Stimulated activated CD8-positive, alpha-beta memory T cell treated with anti-CD3 and anti-CD28 coated beads, Interleukin-4, amount 100 ng/mL, for 4 hours (primary cell): ENCODE data around the gene ZGRF1.
"Not testable (repeated sequence)": the region's sequence is repeated elsewhere in the genome, so short reads cannot be mapped to it uniquely, and the experiment has no call there.

Source experiments
- DNase-seq, 2 donors: peaks; one replicate each; pipeline ENCODE4 v3.0.0-alpha.2; 2020; ENCODE audit warnings: low read depth in 2 of 2, low spot score in 1 of 2

The ZGRF1 gene

DNA sequence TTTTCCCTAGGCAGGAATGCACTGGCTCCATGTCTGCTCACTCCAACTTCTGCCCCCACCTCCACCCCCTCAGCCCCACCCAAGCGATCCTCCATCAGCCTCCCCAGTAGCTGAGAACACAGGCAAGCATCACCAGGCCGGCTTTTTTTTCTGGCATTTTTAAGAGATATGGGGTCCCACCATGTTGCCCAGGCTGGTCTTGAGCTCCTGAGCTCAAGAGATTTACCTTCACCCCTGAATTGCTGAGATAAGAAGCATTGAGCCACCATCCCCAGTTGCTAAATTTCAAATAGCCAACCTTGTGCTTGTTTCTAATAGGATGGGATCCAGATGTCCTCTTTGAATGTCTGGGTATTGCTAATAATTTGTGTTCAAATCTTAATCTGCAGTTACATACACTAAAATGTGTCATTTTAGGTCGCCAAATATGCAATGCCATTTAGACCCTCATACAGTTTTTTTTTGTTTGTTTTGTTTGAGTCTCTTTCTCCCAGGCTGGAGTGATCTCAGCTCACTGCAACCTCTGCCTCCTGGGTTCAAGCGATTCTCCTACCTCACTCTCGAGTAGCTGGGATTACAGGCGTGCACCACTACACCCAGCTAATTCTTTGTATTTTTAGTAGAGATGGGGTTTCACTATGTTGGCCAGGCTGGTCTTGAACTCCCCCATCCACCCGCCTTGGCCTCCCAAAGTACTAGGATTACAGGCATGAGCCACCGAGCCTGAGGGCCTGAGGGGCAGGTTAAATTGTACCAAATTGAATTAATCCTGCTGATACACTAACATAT lies 9.0 kb upstream of the ZGRF1 start:
- no peak for DNase-seq

DNA sequence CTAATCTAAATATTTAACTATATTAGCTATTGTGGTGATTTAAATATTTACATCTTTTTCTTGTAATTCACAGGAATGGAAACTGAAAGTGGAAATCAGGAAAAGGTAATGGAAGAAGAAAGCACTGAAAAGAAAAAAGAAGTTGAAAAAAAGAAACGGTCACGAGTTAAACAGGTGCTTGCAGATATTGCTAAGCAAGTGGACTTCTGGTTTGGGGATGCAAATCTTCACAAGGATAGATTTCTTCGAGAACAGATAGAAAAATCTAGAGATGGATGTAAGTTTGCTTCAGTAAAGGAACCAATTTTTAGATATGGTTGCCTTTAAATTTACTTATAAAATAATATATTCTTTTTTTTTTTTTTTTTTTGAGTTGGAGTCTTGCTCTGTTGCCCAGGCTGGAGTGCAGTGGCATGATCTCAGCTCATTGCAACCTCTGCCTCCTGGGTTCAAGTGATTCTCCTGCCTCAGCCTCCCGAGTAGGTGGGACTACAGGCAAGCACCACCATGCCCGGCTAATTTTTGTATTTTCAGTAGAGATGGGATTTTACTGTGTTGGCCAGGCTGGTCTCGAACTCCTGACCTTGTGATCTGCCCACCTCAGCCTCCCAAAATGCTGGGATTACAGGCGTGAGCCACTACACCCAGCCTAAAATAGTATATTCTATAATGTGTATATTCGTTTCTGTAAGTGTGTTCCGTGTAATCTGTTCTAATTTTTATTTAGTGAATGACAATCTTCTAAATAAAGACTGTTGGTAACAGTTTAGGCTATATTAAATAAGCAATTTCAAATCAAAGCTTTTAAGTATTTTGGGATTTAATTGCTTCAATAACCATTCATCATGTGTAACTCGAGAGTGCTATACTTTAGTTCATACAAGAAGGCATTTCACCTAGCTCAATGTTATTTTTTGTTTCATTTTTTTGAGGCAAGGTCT lies 8.2 kb upstream of the ZGRF1 start:
- DNase-seq = not testable (repeated sequence)

DNA sequence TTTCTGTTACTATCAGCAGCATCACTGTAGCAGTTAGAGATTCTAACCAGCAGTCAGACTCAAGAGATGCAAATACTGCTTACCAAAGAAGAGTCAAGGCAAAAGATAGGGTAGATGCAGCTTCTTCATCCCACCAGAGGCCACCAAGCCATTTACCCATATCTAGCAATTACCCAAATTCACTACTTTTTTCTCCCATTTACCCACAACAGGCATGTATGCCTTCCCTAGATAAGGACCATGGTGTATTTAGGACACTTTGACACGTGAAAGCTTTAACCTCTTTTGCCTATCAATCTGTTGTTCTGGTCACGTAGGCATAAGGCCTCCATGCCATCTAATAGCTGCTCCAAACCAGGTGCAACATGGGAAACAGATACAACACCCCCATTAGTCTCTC lies 5.8 kb upstream of the ZGRF1 start:
- DNase-seq = no peak

DNA sequence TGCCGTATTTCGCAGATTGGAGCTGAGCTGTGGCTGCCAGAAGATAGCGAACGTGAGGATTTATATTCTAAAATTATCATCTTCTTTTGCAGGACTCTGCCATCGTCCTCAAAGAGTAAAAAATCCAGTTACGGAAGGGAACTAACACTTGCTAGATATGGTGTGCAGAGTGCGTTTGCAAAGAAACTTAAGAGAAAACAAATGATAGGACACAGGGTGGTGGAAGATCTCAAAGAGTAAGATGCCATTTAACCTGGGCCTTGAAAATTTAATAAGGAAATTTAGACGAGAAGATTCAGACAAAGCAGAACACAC lies 800 bp upstream of the ZGRF1 start:
- DNase-seq = no peak

DNA sequence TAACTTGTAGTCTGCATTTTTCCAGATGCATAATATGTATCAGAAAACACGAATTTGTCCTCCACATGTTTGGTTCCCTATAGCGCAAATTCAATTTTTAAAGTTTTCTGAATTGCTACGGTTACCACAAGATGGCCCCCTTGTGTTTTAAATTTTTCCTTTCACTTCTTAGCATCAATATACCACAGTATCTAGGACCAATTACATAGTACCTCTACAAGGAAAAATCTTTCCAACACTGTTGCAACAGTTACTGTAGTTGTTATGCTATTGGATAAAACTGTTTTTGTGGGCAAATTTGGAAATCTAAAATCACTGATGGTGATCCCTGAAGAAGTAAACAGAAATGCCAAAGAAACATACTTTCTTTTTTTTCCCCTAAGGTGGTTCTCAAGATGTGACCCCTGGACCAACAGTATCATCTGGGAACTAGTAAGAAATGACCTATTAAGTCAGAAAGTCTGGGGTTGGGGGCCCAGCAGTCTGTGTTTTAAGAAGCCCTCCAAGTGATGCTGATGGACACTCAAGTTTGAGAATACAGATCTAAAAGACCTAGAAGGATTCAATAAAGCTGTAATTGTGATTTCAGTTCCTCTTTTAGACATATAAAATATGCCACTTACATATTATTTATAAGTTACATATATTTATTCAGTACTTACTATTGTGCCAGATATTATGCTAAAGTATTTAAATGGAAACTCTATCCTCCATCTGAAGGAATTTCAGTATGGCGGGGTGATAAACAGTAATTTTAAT lies 3.1 kb downstream of the ZGRF1 start:
- DNase-seq = no peak

DNA sequence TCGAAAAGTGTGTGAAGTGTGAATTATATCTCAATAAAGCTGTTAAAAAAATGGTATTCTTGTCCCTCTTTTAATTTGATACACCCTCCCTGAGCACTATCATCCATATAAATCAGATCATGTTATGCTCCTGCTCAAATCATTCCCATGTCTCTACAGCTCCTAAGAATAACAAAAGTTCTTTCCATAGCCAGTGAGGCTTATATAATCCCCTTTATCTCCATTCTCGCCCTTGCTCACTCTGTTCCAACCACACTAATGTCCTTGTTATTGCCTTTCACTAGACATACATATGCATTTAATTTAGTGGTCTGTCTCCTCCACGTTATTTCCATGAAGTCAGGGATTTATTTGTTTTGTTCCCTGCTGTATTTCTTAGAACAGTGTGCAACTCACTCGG lies 10.5 kb downstream of the ZGRF1 start:
- DNase-seq = no peak

DNA sequence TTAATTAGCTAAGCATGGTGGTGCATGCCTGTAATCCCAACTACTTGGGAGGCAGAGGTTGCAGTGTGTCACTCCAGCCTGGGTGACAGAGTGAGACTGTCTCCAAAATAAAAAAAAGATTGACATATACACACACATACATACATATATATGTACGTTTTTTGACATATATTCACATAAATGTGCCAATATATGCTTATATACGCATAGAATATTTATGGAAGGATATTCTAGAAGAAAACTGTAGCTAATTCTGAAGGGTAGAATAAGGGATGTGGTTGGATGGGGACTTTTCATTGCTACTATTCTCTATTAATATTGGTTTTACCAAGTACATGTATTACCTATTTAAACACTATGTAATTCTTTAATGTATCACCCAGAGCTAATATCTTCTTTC lies 19.7 kb downstream of the ZGRF1 start:
- no peak for DNase-seq

DNA sequence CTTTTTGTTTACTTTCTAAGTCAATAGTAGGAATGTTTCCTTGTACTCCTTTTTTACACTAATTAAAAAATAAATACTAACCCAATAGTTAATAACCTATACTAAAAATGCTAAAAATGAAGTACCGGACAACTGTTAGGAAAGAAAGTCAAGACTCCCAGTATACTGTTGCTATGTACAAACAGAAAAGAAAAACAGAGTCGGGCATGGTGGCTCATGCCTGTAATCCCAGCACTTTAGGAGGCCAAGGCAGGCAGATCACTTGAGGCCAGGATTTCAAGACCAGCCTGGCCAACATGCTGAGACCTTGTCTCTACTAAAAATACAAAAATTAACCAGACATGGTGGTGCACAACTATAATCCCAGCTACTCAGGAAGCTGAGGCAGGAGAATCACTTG lies 23.9 kb downstream of the ZGRF1 start:
- DNase-seq = not testable (repeated sequence)

DNA sequence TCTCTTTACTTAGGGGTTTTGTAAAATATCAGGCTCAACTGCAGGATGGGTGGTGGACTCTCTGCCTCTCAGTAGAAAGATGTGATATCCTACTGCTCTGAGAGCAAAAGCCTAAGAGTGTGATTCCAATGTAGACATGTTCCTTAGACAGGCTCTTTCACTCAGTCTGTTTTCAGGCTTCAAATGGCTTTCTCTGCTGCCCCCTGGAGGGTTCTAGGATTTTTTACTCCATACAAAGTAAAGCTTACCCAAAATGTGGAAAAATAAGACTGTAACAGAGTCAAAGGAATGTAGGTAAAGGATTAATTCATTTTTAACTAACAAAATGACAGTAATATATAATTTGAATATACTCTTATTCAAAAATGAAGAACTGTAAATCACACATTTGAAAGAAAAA lies 32.1 kb downstream of the ZGRF1 start:
- DNase-seq = no peak

DNA sequence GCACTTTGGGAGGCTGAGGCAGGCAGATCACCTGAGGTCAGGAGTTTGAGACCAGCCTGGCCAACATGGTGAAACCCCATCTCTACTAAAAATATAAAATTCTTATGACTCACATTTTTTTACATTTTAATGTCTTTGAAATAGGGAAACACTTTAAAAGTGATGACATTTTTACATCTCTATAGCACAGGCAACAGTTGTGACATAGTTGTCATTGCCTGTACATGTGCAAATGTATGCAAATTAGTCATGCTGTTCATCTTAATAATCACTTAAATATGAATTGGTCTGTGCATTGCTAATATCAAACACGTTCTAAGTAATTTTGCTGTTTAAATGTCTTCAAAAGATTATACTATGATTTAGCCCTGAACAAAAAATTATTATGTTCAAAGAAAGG lies 41.7 kb downstream of the ZGRF1 start:
- DNase-seq = no peak

DNA sequence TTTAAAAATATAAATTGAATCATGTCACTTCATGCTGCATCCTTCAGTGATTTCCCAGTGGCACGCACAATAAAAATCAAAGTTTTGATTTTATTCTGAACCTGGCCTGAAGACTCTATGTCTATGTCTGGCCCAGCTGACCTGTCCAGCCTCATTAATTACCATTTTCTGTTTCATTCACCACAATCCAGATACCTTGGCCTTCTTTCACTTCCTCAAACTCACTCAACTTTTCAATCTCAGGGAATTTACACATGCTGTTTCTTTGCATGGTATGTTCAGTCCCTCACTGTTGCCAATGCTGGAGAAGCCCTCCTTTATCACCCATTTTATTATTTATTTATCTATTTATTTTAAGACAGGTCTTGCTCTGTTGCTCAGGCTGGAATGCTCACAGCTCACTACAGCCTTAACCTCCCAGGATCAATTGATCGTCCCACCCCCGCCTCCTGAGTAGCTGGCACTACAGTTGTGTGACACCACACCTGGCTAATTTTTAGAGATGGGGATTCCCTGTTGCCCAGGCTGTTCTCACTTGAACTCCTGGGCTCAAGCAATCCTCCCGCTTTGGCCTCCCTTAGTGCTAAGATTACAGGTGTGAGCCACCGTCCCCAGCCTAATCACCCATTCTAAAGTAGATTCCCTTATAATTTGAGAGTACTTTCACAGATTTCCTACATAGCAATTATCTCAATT lies 43.1 kb downstream of the ZGRF1 start:
- no peak for DNase-seq

DNA sequence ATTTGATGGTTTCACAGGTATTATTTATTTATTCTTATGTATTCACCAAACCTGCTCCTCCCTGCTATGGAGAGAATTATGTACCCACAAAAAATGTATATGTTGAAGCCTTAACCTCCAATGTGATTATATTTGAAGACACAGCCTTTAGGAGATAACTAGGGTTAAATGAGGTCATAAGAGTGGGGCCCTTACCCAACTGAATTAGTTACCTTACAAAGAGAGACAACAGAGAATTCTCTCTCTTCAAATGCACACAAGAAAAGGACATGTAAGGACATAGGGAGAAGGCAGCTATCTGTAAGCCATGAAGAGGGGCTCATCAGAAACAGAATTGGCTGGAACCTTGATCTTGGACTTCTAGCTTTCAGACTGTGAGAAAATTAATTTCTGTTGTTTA lies 44.0 kb downstream of the ZGRF1 start:
- DNase-seq = no peak

DNA sequence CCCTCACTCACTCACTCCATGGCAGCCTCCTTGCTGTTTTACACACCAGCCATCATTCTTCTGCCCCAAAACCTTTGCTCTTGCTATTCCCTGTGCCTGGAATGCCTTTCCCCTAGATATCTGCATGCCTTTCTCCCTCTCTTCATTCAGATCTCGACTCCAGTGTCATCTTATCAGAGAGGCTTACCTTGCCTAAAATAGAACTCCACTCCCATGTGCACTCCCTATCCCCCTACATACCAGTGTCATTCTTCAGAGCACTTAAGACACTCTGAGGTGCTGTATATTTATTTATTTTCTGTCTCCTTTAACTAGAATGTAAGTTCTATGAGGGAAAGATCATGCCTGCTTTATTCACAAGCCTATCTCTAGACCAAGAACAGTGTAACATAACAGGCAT lies 45.1 kb downstream of the ZGRF1 start:
- no peak for DNase-seq

DNA sequence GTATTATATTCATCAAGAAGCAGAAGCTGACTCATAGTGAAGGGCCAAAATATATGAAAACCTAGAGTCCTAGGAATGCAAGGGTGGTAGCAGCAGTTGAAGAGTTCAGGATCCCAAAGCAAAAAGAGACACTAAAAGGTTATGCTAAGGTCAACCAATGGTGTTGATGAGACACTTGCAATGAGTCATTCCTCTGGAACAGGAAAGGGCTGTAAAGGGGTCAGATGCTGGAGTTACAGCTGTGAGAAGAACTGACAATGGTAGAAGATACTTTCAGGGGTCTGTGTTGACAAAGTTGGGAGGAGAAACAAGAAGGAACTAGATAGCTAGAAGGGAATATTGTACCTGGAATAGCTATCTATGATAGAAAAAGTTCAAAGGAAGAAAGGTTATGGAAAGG lies 47.5 kb downstream of the ZGRF1 start:
- DNase-seq = no peak

DNA sequence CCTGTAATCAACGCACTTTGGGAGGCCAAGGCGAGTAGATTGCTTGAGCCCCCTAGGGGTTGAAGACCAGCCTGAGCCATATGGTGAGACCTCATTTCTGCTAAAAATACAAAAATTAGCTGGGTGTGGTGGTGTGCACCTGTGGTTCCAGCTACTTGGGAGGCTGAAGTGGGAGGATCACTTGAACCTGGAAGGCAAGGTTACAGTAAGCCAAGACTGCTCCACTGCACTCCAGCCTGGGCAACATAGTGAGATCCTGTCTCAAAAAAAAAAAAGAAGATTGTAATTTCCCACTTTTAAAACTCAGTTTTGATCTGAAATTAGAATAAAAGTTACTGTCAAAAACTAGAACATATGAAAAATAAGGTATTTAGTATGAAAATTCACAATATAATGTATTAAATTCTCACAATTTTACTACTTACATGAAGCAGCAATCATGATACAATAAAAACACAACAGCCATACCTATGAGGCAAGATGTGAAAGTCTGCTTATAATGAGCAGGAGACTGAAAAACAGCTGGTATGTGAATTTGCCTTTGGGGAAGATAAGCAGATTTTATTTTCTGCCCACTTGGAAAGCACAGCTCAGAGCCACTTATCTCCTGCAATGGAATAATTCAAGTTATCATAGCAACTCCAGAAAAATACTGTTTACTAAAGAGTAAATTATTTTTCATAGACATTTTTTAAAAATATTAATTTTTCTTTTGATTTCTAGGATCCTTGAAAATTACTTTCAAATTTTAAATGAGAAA lies 50.6 kb downstream of the ZGRF1 start:
- DNase-seq = no peak

DNA sequence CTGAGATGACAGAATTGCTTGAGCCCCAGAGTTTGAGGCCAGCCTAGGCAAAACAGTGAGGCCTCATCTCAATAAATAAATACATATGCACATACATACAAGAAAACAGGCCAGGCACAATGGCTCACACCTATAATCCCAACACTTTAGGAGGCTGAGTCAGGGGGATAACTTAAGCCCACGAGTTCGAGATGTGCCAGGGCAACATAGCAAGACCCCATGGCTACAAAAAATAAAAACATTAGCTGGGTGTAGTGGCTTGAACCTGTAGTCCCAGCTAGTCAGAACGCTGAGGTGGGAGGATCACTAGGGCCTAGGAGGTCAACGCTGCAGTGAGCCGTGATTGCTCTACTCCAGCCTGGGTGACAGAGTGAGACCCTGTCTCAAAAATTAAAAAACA lies 69.2 kb downstream of the ZGRF1 start:
- no peak for DNase-seq

DNA sequence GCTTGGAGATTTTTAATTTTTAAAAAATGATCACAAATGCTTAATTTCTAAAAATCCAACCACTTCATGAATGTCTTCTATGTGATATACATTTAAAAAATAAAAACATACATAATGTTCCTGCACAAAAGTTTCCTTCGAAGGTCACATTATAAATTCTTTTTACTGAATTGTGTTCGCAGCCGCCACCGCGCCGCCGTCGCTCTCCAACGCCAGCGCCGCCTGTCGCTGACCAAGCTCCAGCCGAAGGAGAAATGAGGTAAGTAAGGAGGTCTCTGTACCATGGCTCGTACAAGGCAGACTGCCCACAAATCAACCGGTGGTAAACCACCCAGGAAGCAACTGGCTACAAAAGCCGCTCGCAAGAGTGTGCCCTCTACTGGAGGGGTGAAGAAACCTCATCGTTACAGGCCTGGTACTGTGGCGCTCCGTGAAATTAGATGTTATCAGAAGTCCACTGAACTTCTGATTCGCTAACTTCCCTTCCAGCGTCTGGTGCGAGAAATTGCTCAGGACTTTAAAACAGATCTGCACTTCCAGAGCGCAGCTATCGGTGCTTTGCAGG lies 71.9 kb downstream of the ZGRF1 start:
- DNase-seq = no peak

DNA sequence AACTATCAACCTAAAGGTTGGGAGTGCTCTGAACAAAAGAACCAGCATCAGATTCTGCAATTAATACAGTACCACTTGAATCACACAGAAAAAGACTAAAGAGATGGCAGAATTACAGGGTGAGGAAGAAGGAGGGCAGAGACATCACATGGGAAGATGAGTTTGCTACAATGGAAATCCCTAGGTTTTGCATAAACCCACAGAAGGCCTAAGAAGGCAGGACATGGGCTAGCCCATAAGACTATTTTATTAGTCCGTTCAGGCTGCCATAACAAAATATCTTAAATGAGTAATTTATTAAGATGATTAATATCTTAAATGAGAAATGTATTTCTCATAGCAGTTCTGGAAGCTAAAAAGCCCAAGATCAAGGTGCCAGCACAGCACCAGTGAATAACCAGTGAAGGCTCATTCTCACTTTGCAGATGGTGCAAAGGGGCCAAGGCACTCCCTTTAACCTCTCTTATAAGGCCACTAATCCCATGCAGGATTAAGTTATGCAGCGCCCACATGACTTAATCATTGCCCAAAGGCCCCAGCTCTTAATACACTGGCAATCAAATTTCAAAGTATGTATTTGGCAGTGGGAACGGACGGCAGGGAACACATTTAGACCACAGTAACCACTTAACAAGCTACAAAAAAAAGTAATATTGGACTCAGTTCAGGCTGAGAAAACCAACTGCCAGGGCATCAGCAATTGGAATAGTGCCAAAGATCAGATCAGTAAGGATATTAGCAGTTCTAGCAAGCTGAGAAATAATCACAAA lies 73.1 kb downstream of the ZGRF1 start:
- DNase-seq = no peak

DNA sequence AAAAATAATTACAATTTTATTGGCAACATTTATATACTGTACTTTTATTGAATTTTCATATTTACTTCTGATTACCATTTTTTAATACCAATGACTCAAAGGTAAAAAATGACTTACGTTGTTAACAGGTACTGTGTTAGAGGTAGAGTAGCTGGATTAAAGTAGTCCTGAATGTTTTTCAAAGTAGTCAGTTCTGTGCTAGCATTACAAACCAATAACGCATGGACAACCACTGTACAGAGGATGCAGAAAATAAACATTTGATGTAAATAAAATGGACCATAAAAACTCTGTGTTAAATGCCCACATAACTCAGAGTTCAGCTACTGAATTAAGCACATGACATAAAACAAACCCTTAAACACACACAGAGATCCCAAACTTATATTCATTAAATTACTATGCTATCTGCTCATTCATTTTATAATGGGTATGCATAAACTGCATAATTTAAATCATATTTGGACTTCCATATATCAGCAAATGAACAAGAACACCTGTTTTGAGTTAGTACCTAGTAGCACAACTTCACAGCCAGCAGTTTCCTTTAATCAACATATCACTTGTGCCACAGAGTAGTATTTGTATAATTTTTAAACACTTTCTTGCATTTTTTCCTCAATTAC lies 74.3 kb downstream of the ZGRF1 start:
- no peak for DNase-seq
